Measurements from ENCODE around the gene TBC1D22A. TPM values are rescaled to one million over a fixed set of nuclear protein-coding genes. Genes with fewer than 3 reads are reported as not detected.

Gene TBC1D22A
- total RNA-seq, 6 experiments from 2014 or later, result 10.9 to 18.1 (median 14.0) TPM

- no peak for ATAC-seq
- DNase-seq, result no peak
- H3K4me1 ChIP-seq, result no peaks in the 10 kb centered on the region
- no peak for TF ChIP-seq POLR2A (IDR thresholded peaks at IDR 0.05)
- TF ChIP-seq CTCF (IDR thresholded peaks at IDR 0.05), result no peak
- intact Hi-C loops (cut with DNase I), result no loop called here
- no peak overlapping the region for H3K4me3 ChIP-seq
- no peaks in the 10 kb centered on the region for H3K9me3 ChIP-seq
- H3K27ac ChIP-seq, result no peak overlapping the region
- no peaks in the 10 kb centered on the region for H3K27me3 ChIP-seq
- WGBS (ENCODE audit: insufficient coverage, low coverage, low lambda C conversion rate, missing lambda C conversion rate), result 98% methylated on average over 6 of the region's 10 CpGs
- peaks cover 0 to 3% (median 1%) of the 10 kb centered on the region in 4 donors for H3K36me3 ChIP-seq
Observed at GRCh38 chr22:46890819-46891218, 128.4 kb downstream of the TBC1D22A start.

GRCh38 chr22:46891382-46891951 lies 129.0 kb downstream of the TBC1D22A start:
- Histone ChIP-seq H3K9me3 (no peaks in the 10 kb centered on the region), H3K27me3 (no peaks in the 10 kb centered on the region), H3K4me1 (no peaks in the 10 kb centered on the region), H3K36me3 (peaks cover 0 to 3% (median 1%) of the 10 kb centered on the region in 4 donors), H3K4me3 (no peak overlapping the region), H3K27ac (no peak overlapping the region)
- ATAC-seq (no peak), DNase-seq (no peak)
- intact Hi-C loops (cut with DNase I), result no loop called here
- no peak for TF ChIP-seq POLR2A (IDR thresholded peaks at IDR 0.05)
- TF ChIP-seq CTCF (IDR thresholded peaks at IDR 0.05), result no peak
- WGBS (ENCODE audit: insufficient coverage, low coverage, low lambda C conversion rate, missing lambda C conversion rate), result 93% methylated on average over 5 of the region's 5 CpGs

GRCh38 chr22:46892866-46893265 lies 130.4 kb downstream of the TBC1D22A start:
- Histone ChIP-seq H3K9me3 (no peaks in the 10 kb centered on the region), H3K36me3 (peaks cover 0 to 3% (median 1%) of the 10 kb centered on the region in 4 donors), H3K4me1 (no peaks in the 10 kb centered on the region), H3K27ac (no peak overlapping the region), H3K4me3 (no peak overlapping the region), H3K27me3 (no peaks in the 10 kb centered on the region)
- ATAC-seq (no peak), DNase-seq (no peak)
- 87% methylated on average over 11 of the region's 15 CpGs for WGBS (ENCODE audit: insufficient coverage, low coverage, low lambda C conversion rate, missing lambda C conversion rate)
- no peak for TF ChIP-seq CTCF (IDR thresholded peaks at IDR 0.05)
- TF ChIP-seq POLR2A (IDR thresholded peaks at IDR 0.05), result no peak
- intact Hi-C loops (cut with DNase I), result no loop called here

- H3K36me3 ChIP-seq, result peaks cover 0 to 3% (median 1%) of the 10 kb centered on the region in 4 donors
- no peaks in the 10 kb centered on the region for H3K9me3 ChIP-seq
- TF ChIP-seq CTCF (IDR thresholded peaks at IDR 0.05), result no peak
- no peak for TF ChIP-seq POLR2A (IDR thresholded peaks at IDR 0.05)
- H3K4me1 ChIP-seq, result no peaks in the 10 kb centered on the region
- intact Hi-C loops (cut with DNase I), result no loop called here
- DNase-seq (no peak), ATAC-seq (no peak)
- no peak overlapping the region for H3K27ac ChIP-seq
- 80% methylated on average over 2 of the region's 10 CpGs for WGBS (ENCODE audit: insufficient coverage, low coverage, low lambda C conversion rate, missing lambda C conversion rate)
- no peaks in the 10 kb centered on the region for H3K27me3 ChIP-seq
- H3K4me3 ChIP-seq, result no peak overlapping the region
Observed at GRCh38 chr22:46893281-46894020, 131.0 kb downstream of the TBC1D22A start.

Measured in right lobe of liver (tissue), 6 donors.